ENCODE data around the gene PDIA2.

The PDIA2 gene

DNA sequence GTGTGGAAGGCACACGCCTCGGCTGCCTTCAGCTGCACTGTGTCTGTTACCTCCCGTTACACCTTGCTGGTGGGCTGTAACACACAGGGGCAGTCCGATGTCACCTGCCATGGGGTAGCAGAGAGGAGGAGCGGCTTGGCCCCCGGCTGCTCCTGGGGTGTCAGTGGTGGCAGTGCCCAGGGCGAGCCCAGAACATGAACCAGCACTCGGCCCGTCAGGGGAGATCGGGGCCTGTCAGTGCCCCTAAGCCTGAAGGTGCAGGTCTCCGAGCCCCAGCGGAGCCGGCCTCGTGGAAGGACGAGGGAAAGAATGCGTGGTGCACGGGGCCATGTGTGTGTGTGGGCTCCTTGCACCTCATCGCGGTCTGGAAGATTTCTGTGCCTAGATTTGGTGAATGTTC is 22.6 kb upstream of the PDIA2 start:
- Histone ChIP-seq H3K27ac (no peak overlapping the region), H3K4me3 (ENCODE audit: low read depth in 1 of 2, low read length in 1 of 2) (no peak overlapping the region), H3K27me3 (no peaks in the 10 kb centered on the region), H3K36me3 (peaks cover 61% of the 10 kb centered on the region), H3K4me1 (ENCODE audit: control insufficient read depth in 1 of 2, insufficient read depth in 1 of 2, low read depth in 1 of 2, low read length in 1 of 2) (no peaks in the 10 kb centered on the region), H3K9me3 (no peaks in the 10 kb centered on the region)
- TF ChIP-seq, protein P1, sequence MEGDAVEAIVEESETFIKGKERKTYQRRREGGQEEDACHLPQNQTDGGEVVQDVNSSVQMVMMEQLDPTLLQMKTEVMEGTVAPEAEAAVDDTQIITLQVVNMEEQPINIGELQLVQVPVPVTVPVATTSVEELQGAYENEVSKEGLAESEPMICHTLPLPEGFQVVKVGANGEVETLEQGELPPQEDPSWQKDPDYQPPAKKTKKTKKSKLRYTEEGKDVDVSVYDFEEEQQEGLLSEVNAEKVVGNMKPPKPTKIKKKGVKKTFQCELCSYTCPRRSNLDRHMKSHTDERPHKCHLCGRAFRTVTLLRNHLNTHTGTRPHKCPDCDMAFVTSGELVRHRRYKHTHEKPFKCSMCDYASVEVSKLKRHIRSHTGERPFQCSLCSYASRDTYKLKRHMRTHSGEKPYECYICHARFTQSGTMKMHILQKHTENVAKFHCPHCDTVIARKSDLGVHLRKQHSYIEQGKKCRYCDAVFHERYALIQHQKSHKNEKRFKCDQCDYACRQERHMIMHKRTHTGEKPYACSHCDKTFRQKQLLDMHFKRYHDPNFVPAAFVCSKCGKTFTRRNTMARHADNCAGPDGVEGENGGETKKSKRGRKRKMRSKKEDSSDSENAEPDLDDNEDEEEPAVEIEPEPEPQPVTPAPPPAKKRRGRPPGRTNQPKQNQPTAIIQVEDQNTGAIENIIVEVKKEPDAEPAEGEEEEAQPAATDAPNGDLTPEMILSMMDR (IDR thresholded peaks at IDR 0.05) = no peak

DNA sequence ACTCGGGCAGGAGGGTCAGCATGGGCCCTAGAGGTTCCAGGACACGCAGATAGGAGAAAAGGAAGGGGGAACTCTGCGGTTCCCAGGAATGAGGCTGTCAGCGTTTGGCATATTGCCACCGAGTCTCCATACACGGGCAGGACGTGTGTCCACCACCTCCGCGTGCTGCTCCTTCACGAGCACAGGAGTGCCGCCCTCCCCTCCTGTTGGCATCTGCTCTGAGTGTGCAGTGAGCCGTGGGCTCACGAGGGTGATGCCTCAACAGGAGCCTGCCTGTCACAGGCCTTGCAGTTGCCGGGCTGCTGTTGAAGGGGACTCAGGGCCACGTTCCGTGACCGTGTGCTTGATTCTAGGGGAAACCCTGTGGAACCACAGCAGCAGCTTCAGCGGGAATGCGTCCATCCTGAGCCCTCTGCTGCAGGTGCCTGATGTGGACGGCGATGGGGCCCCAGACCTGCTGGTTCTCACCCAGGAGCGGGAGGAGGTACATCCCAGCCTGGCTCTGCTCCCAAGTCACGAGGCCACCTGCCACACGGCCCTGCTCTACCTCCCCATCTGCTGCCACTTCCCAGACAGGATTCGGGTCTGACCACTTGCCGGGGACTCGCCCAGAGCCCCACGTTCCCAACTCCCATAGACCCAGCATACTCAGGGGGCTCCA is 21.8 kb upstream of the PDIA2 start:
- Histone ChIP-seq H3K4me3 (ENCODE audit: low read depth in 1 of 2, low read length in 1 of 2) (no peak overlapping the region), H3K27me3 (no peaks in the 10 kb centered on the region), H3K36me3 (peaks cover 68% of the 10 kb centered on the region), H3K27ac (no peak overlapping the region), H3K9me3 (no peaks in the 10 kb centered on the region), H3K4me1 (ENCODE audit: control insufficient read depth in 1 of 2, insufficient read depth in 1 of 2, low read depth in 1 of 2, low read length in 1 of 2) (no peaks in the 10 kb centered on the region)
- TF ChIP-seq, protein P1 (IDR thresholded peaks at IDR 0.05) = no peak

DNA sequence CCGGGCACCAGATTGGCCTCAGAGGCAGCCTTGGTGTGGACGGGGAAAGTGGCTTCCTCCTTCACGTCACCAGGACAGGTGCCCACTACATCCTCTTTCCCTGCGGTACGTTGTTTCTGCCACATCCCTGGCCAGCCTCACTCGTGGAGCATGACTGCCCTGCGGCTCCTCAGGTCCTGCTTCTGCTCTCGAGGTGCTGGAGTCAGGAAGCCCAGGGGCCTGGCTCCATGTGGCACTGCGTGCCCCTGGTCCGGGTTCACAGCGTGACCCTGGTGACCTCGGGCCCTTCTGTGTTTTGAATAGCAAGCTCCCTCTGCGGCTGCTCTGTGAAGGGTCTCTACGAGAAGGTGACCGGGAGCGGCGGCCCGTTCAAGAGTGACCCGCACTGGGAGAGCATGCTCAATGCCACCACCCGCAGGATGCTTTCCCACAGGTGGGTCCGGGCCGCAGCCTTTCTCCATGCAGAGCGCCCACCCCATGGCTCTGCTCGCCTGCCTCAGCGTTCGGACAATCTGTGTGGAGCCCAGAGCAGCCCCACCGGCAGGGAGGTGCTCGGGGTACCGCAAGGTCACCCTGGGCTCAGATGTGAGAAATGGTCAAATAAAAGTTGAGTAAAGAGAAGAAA is 20.7 kb upstream of the PDIA2 start:
- Histone ChIP-seq H3K27me3 (no peaks in the 10 kb centered on the region), H3K9me3 (no peaks in the 10 kb centered on the region), H3K27ac (no peak overlapping the region), H3K4me3 (ENCODE audit: low read depth in 1 of 2, low read length in 1 of 2) (no peak overlapping the region), H3K36me3 (peaks cover 68% of the 10 kb centered on the region), H3K4me1 (ENCODE audit: control insufficient read depth in 1 of 2, insufficient read depth in 1 of 2, low read depth in 1 of 2, low read length in 1 of 2) (no peaks in the 10 kb centered on the region)
- TF ChIP-seq, protein P1 (IDR thresholded peaks at IDR 0.05) = no peak

DNA sequence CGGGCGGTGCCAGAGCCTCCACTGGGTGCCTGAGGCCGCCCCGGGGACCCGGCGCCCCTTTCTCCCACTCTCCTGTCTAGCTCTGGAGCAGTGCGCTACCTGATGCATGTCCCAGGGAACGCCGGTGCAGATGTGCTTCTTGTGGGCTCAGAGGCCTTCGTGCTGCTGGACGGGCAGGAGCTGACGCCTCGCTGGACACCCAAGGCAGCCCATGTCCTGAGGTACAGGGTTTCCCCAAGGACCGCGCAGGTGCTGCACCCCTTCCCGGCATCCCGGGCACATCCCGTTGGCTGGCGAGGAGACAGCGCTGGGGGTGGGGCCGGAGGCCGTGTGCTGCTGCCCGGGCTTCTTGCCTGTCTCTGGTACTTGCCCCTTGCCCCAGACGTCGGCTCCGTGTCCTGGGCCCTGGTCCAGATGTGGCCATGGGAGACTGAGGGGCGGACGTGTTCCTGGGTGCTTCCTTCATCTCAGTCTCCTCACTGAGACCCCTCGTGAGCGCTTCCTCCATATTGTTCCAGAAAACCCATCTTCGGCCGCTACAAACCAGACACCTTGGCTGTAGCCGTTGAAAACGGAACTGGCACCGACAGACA is 19.7 kb upstream of the PDIA2 start:
- H3K27ac ChIP-seq = no peak overlapping the region
- no peaks in the 10 kb centered on the region for H3K4me1 ChIP-seq (ENCODE audit: control insufficient read depth in 1 of 2, insufficient read depth in 1 of 2, low read depth in 1 of 2, low read length in 1 of 2)
- peaks cover 68% of the 10 kb centered on the region for H3K36me3 ChIP-seq
- H3K4me3 ChIP-seq (ENCODE audit: low read depth in 1 of 2, low read length in 1 of 2) = no peak overlapping the region
- H3K9me3 ChIP-seq = no peaks in the 10 kb centered on the region
- TF ChIP-seq, protein P1 (IDR thresholded peaks at IDR 0.05) = no peak
- no peaks in the 10 kb centered on the region for H3K27me3 ChIP-seq

DNA sequence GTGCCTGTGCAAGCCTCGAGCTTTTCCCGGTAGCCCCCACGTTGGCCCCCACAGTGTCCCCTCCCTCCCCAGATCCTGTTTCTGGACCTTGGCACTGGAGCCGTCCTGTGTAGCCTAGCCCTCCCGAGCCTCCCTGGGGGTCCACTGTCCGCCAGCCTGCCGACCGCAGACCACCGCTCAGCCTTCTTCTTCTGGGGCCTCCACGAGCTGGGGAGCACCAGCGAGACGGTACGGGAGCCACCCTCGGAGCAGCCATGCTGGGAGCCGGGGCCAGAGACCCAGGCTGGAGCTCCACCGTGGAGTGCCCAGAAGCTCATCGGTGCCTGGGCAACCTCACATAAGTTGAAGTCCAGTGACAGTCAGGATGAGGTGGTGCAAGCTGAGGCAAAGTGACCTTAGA is 19.0 kb upstream of the PDIA2 start:
- Histone ChIP-seq H3K36me3 (peaks cover 68% of the 10 kb centered on the region), H3K27me3 (no peaks in the 10 kb centered on the region)

More for the DNA sequence above, 19.0 kb upstream of the PDIA2 start:
- Histone ChIP-seq H3K9me3 (no peaks in the 10 kb centered on the region), H3K4me1 (ENCODE audit: control insufficient read depth in 1 of 2, insufficient read depth in 1 of 2, low read depth in 1 of 2, low read length in 1 of 2) (no peaks in the 10 kb centered on the region), H3K4me3 (ENCODE audit: low read depth in 1 of 2, low read length in 1 of 2) (no peak overlapping the region), H3K27ac (no peak overlapping the region)
- TF ChIP-seq, protein P1 (IDR thresholded peaks at IDR 0.05) = no peak

Data from neutrophil (primary cell).